Upper lobe of left lung (tissue), 6 donors: ENCODE results near the gene BABAM2. TPM values are rescaled to one million over a fixed set of nuclear protein-coding genes. Genes with fewer than 3 reads are reported as not detected.
A peak's percentile ranks its signal among the peaks of the same experiment; 100 is the strongest.

Source experiments
- ATAC-seq, 2 donors: fragments of 200-7000 bp; cut with Tn5 transposase; one replicate each; pipeline ENCODE4 v1.9.1; 2022; ENCODE audit warnings: mild to moderate bottlenecking in 2 of 2, moderate library complexity in 2 of 2; ENCODE audit not compliant: low FRiP score in 2 of 2
- DNase-seq, 2 donors: peaks; one replicate each; pipeline ENCODE4 v3.0.0-alpha.2; 2019 to 2020
- H3K27ac ChIP-seq, 4 donors: fragments of 200-600 bp; sonication (generic); one replicate each; pipeline ENCODE4 v1.5.1; 2016 to 2019
- H3K27me3 ChIP-seq, 4 donors: fragments of 200-600 bp; sonication (generic); one replicate each; pipeline ENCODE4 v1.5.1; 2017 to 2019
- H3K36me3 ChIP-seq, 4 donors: fragments of 200-600 bp; sonication (generic); one replicate each; pipeline ENCODE4 v1.5.1; 2016 to 2019
- H3K4me1 ChIP-seq, 4 donors: fragments of 200-600 bp; sonication (generic); one replicate each; pipeline ENCODE4 v1.5.1; 2018 to 2019
- H3K4me3 ChIP-seq, 4 donors: fragments of 200-600 bp; sonication (generic); one replicate each; pipeline ENCODE4 v1.5.1; 2017 to 2019; ENCODE audit warnings: mild to moderate bottlenecking in 2 of 4, moderate library complexity in 1 of 4
- H3K9me3 ChIP-seq, 4 donors: fragments of 200-600 bp; sonication (generic); one replicate each; pipeline ENCODE4 v1.5.1; 2018 to 2019
- EP300 ChIP-seq, 4 donors: sonication (generic); formaldehyde crosslinking; IDR thresholded peaks; one replicate each; pipeline ENCODE4 v1.5.1; 2017; ENCODE audit warnings: antibody characterized with exemption in 4 of 4, control low read depth in 2 of 4
- POLR2A ChIP-seq, 4 donors: fragments of 450-650 bp; IDR thresholded peaks; one replicate each; pipeline ENCODE4 v1.5.1; 2016 to 2017; ENCODE audit warnings: antibody characterized with exemption in 4 of 4, mild to moderate bottlenecking in 2 of 4
- POLR2AphosphoS5 ChIP-seq, 2 donors: sonication (generic); formaldehyde crosslinking; IDR thresholded peaks; one replicate each; pipeline ENCODE4 v1.5.1; 2017; ENCODE audit warnings: antibody characterized with exemption in 2 of 2
- WGBS, 2 donors: methylation state at CpG; one replicate each; pipeline ENCODE4 v1.1.5; 2017 to 2018; 5-methylcytosine and 5-hydroxymethylcytosine counted together
- total RNA-seq, 6 donors: library from RNA; depleted of rRNA in 4 of 6; stranded (reverse); fragments of >200 nt in 4 of 6; gene quantifications; one replicate each; pipeline versions ENCODE4 v1.1.0 to v1.2.1, GENCODE V29; 2016 to 2021
- TF ChIP-seq, protein P1 (sequence below), 6 experiments: fragments of 450-650 bp in 4 of 6; fragments of 200-600 bp in 2 of 6; sonication (generic) in 2 of 6; IDR thresholded peaks; one replicate each; pipeline ENCODE4 v1.5.1; 2016 to 2019; ENCODE audit warnings: antibody characterized with exemption in 6 of 6
- donor health status: DM: no; HTN: no; CAD: no; lungs with moderate emphysema.
- donor health status: DM: no; HTN: yes; CAD: no; lungs with severe emphysema.

BABAM2 gene
- total RNA-seq, 6 donors from 2014 or later: 23.0 to 44.0 (median 38.2) TPM

- no peak for DNase-seq
- Histone ChIP-seq H3K4me1 (peaks cover 0 to 4% (median 1%) of the 10 kb centered on the region in 4 donors), H3K27me3 (no peaks in the 10 kb centered on the region), H3K27ac (peak overlapping the region in 1 of 4 donors; percentile 19), H3K4me3 (no peak overlapping the region), H3K9me3 (no peaks in the 10 kb centered on the region), H3K36me3 (no peaks in the 10 kb centered on the region)
- TF ChIP-seq POLR2AphosphoS5 (IDR thresholded peaks at IDR 0.05) (no peak), EP300 (IDR thresholded peaks at IDR 0.05) (no peak), POLR2A (IDR thresholded peaks at IDR 0.05) (no peak)
- TF ChIP-seq, protein P1, sequence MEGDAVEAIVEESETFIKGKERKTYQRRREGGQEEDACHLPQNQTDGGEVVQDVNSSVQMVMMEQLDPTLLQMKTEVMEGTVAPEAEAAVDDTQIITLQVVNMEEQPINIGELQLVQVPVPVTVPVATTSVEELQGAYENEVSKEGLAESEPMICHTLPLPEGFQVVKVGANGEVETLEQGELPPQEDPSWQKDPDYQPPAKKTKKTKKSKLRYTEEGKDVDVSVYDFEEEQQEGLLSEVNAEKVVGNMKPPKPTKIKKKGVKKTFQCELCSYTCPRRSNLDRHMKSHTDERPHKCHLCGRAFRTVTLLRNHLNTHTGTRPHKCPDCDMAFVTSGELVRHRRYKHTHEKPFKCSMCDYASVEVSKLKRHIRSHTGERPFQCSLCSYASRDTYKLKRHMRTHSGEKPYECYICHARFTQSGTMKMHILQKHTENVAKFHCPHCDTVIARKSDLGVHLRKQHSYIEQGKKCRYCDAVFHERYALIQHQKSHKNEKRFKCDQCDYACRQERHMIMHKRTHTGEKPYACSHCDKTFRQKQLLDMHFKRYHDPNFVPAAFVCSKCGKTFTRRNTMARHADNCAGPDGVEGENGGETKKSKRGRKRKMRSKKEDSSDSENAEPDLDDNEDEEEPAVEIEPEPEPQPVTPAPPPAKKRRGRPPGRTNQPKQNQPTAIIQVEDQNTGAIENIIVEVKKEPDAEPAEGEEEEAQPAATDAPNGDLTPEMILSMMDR (IDR thresholded peaks at IDR 0.05): no peak
- 56 to 61% methylated on average over 2 of the region's 2 CpGs for WGBS, 2 donors
- ATAC-seq: no peak
Observed at GRCh38 chr2:27988718-27989117, 98.2 kb downstream of the BABAM2 start.

- ATAC-seq: no peak
- no peaks in the 10 kb centered on the region for H3K27me3 ChIP-seq
- peak overlapping the region in 1 of 4 donors; percentile 19 for H3K27ac ChIP-seq
- DNase-seq: no peak
- H3K4me3 ChIP-seq: no peak overlapping the region
- TF ChIP-seq POLR2AphosphoS5 (IDR thresholded peaks at IDR 0.05): no peak
- TF ChIP-seq POLR2A (IDR thresholded peaks at IDR 0.05): no peak
- no peak for TF ChIP-seq EP300 (IDR thresholded peaks at IDR 0.05)
- TF ChIP-seq, protein P1 (IDR thresholded peaks at IDR 0.05): no peak
- H3K9me3 ChIP-seq: no peaks in the 10 kb centered on the region
- peaks cover 0 to 4% (median 2%) of the 10 kb centered on the region in 4 donors for H3K4me1 ChIP-seq
- no peaks in the 10 kb centered on the region for H3K36me3 ChIP-seq
- 94 to 95% methylated on average over 2 of the region's 2 CpGs for WGBS, 2 donors
Observed at GRCh38 chr2:27989149-27989548, 98.6 kb downstream of the BABAM2 start.

DNA sequence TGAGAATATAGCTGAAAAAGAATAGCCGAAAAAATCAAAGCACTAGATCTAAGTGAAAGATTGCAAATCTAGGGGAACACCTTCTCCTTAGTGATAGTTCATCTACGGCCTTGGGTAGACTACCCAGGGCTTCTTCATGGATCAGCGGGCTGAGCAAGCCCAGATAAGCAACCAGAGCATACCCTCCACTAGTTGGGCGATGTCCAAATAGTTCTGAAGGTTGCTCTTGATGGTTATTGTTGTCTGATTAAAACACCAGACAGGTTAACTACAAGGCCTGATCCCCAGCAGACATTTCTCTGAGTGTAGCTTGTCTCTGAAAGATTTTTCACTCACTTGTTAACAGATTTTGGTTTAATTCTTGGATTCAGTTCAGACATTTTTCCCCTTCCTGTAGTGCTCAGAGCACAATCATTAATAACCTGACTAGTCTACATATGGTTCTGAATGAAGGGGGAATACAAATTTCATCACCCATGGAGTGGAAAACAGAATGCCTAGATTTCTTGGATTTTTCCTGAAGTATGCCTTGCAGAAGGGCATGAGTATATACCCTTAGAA lies 99.6 kb downstream of the BABAM2 start:
- Histone ChIP-seq H3K27ac (no peak overlapping the region), H3K9me3 (no peaks in the 10 kb centered on the region), H3K4me3 (no peak overlapping the region), H3K27me3 (no peaks in the 10 kb centered on the region), H3K36me3 (no peaks in the 10 kb centered on the region), H3K4me1 (peaks cover 0 to 4% (median 3%) of the 10 kb centered on the region in 4 donors)
- DNase-seq (no peak), ATAC-seq (no peak)
- TF ChIP-seq EP300 (IDR thresholded peaks at IDR 0.05): no peak
- TF ChIP-seq POLR2AphosphoS5 (IDR thresholded peaks at IDR 0.05): no peak
- WGBS, 2 donors: 94 to 100% methylated on average over 4 of the region's 4 CpGs

DNA sequence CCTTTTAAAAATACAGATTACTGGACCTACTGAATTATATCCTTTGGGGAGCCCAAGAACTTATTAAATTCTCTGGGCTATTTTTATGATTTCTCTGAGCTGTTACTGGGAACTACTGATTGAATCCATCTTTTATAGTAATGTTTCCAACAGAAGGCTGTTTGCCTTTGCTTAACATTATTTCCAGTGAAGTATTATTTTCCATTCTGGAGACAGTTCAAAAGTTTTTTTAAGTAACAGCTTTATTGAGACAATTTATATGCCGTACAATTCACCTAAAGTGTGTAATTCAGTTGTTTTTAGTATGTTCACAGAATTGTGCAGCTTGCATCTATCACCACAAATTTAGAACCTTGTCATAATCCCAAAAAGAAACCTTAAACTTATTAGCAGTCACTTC lies 100.6 kb downstream of the BABAM2 start:
- peaks cover 0 to 6% (median 3%) of the 10 kb centered on the region in 4 donors for H3K4me1 ChIP-seq
- H3K36me3 ChIP-seq: no peaks in the 10 kb centered on the region
- no peak overlapping the region for H3K4me3 ChIP-seq
- H3K27me3 ChIP-seq: no peaks in the 10 kb centered on the region
- H3K27ac ChIP-seq: no peak overlapping the region
- DNase-seq (no peak), ATAC-seq (no peak)
- WGBS, 2 donors: 85 to 94% methylated on average over 1 of the region's 1 CpG
- TF ChIP-seq, protein P1 (IDR thresholded peaks at IDR 0.05): no peak
- no peak for TF ChIP-seq POLR2A (IDR thresholded peaks at IDR 0.05)
- TF ChIP-seq POLR2AphosphoS5 (IDR thresholded peaks at IDR 0.05): no peak
- no peak for TF ChIP-seq EP300 (IDR thresholded peaks at IDR 0.05)
- H3K9me3 ChIP-seq: no peaks in the 10 kb centered on the region

DNA sequence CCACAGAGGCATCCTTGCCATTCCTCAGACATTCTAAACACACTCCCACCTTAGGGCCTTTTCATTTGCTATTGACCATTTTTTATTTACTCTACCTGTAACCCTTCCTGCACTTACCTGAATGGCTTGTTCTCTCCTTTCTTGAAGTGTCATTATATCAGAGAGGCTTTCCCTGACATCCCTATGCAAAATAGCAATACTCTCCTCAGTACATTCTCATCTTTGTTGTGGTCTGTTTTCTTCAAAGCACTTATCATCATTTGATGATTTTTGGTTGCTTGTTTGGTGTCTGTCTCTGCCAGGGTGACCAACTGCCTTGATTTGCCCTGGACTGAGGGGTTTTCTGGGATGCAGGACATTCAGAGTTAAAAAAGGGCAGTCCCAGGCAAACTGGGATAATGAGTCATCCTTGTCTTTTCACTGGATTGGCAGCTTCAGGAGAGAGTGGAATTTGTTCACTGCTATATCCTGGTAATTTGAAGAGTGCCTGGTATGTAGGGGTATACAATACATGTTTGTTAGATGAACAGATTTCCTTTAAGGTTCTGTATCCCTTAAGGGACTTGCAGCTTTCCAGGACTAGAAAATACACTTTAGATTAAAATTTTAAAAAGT lies 102.4 kb downstream of the BABAM2 start:
- ATAC-seq: peak in 1 of 2 donors; percentile 57

More for the DNA sequence above, 102.4 kb downstream of the BABAM2 start:
- no peaks in the 10 kb centered on the region for H3K36me3 ChIP-seq
- H3K4me3 ChIP-seq: no peak overlapping the region
- no peak for TF ChIP-seq EP300 (IDR thresholded peaks at IDR 0.05)
- TF ChIP-seq POLR2AphosphoS5 (IDR thresholded peaks at IDR 0.05): no peak
- TF ChIP-seq, protein P1 (IDR thresholded peaks at IDR 0.05): no peak
- TF ChIP-seq POLR2A (IDR thresholded peaks at IDR 0.05): no peak
- H3K9me3 ChIP-seq: no peaks in the 10 kb centered on the region
- peaks cover 0 to 10% (median 3%) of the 10 kb centered on the region in 4 donors for H3K4me1 ChIP-seq
- H3K27ac ChIP-seq: no peak overlapping the region
- no peak for DNase-seq
- H3K27me3 ChIP-seq: no peaks in the 10 kb centered on the region
